ENCODE results near the gene CDH24. TPM values are rescaled to one million over a fixed set of nuclear protein-coding genes. Genes with fewer than 3 reads are reported as not detected.

Gene CDH24
- total and polyA plus RNA-seq, 10 donors: 1.3 to 9.4 (median 5.4) TPM

DNA sequence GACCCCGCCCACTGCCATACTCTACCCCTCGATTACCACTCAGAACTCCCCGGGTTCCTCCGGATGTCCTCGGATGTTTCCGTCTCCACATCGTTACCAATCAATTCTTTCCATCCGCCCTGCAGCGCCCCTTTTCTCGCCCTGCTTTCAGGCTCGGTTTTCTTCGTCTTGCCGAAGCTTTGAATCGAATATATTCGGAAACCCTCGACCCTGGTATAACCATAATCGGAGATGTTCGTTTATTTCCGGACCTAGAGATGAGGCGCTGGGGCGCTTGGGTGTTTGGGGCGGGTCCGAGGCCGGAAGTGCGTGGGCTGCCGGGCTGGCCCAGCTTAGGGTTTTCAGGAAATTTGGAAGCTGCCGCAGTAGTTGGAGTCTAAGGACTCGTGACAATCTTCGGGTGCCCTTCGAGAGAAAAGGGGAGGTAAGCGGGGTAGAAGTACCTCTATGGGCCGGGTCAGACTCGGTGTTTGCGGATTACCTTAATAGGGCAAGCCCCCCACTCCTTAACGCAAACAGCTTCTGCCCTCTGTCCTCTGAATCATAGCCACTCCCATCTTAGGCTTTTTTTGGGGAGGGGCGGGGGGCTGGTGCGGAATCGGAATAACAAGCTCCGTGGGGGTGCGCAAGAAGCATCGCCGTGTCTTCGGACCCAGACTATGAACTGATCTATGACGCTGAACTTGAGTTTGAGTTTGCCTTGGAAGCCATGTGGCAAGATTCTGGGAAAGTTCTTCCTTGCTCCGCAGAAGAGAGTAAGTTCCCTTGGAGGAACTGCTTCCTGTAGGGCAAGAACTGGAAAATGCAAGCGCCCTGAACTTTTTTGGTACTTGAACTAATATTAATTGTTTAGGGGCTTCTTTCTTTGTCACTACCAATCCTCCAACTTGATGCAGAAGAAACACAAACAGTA is 38.1 kb upstream of the CDH24 start, which contains the start of gene C14orf119:
TSS of gene C14orf119 (plus strand) at position 310 of the 913 bp plus-strand sequence. CDS start 2,154 bp downstream, outside the sequence.
- peak; percentile 36 to 86 (median 37) for TF ChIP-seq POLR2A (IDR thresholded peaks at IDR 0.05)
- TF ChIP-seq, protein P1, sequence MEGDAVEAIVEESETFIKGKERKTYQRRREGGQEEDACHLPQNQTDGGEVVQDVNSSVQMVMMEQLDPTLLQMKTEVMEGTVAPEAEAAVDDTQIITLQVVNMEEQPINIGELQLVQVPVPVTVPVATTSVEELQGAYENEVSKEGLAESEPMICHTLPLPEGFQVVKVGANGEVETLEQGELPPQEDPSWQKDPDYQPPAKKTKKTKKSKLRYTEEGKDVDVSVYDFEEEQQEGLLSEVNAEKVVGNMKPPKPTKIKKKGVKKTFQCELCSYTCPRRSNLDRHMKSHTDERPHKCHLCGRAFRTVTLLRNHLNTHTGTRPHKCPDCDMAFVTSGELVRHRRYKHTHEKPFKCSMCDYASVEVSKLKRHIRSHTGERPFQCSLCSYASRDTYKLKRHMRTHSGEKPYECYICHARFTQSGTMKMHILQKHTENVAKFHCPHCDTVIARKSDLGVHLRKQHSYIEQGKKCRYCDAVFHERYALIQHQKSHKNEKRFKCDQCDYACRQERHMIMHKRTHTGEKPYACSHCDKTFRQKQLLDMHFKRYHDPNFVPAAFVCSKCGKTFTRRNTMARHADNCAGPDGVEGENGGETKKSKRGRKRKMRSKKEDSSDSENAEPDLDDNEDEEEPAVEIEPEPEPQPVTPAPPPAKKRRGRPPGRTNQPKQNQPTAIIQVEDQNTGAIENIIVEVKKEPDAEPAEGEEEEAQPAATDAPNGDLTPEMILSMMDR (IDR thresholded peaks at IDR 0.05 in 8 of 11, conservative IDR thresholded peaks at IDR 0.05 in 3 of 11): peak in 2 of 11 experiments; percentile 18 to 21
- peak; percentile 75 to 85 (median 83) for TF ChIP-seq POLR2AphosphoS5 (IDR thresholded peaks at IDR 0.05)
- peak; percentile 96 for DNase-seq
- no peaks in the 10 kb centered on the region for H3K9me3 ChIP-seq
- H3K4me3 ChIP-seq: peak within 1 kb of the TSS; percentile 67 to 88 (median 78)
- 0 to 1% (median 1%) methylated on average over 44 to 46 of the region's 46 CpGs for WGBS, 5 donors
- H3K36me3 ChIP-seq: peaks cover 3 to 62% (median 41%) of the 10 kb centered on the region in 6 donors
- H3K27me3 ChIP-seq (replicated peaks in 1 of 7): no peaks in the 10 kb centered on the region
- peak within 1 kb of the TSS; percentile 96 to 99 (median 98) for H3K27ac ChIP-seq
- intact Hi-C loops (cut with DNase I; ENCODE audit: low total_unique reads): no loop called here
- peaks cover 32 to 78% (median 50%) of the 10 kb centered on the region in 6 donors for H3K4me1 ChIP-seq

DNA sequence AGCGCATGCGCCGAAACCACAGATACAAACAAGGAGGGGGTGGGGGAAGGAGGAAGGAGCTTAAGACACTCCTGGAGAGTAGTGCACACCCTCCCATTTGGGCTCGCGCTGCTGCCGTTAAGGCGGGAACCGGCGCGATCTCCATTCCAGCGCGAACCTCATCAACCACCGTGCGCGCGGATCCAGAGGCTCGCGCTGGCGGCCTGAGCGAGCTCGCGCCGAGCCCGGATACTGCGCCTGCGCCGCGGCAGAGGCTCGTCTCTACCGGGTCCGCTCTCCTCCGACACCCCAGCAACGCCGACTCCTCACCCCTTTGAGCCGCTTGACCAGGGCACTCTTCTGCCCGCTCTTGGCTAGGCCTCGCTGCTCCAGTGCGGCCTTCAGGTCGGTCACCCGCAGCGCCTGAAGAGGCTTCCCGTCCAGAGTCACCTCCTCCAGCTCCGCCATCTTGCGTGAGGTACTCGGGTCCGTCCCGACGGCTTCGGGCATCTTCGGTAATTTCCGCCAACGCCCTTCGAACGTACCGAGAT is 37.4 kb upstream of the CDH24 start, which contains the start of gene ACIN1:
TSS of gene ACIN1 (minus strand) at position 471 of the 530 bp plus-strand sequence. CDS start at position 447, 24 bp downstream.
- WGBS, 5 donors: 0% methylated on average over 40 to 55 of the region's 55 CpGs
- intact Hi-C loops (cut with DNase I; ENCODE audit: low total_unique reads): no loop called here
- peaks cover 3 to 62% (median 48%) of the 10 kb centered on the region in 6 donors for H3K36me3 ChIP-seq
- H3K9me3 ChIP-seq: no peaks in the 10 kb centered on the region
- peak within 1 kb of the TSS; percentile 67 to 88 (median 78) for H3K4me3 ChIP-seq
- H3K27me3 ChIP-seq (replicated peaks in 1 of 7): no peaks in the 10 kb centered on the region
- peak; percentile 94 to 96 (median 95) for TF ChIP-seq POLR2AphosphoS5 (IDR thresholded peaks at IDR 0.05)
- TF ChIP-seq, protein P1 (IDR thresholded peaks at IDR 0.05 in 8 of 11, conservative IDR thresholded peaks at IDR 0.05 in 3 of 11): peak in 1 of 11 experiments; percentile 7
- TF ChIP-seq POLR2A (IDR thresholded peaks at IDR 0.05): no peak
- H3K27ac ChIP-seq: peak within 1 kb of the TSS; percentile 96 to 99 (median 98)
- peak; percentile 99 for DNase-seq
- H3K4me1 ChIP-seq: peaks cover 32 to 82% (median 50%) of the 10 kb centered on the region in 6 donors

DNA sequence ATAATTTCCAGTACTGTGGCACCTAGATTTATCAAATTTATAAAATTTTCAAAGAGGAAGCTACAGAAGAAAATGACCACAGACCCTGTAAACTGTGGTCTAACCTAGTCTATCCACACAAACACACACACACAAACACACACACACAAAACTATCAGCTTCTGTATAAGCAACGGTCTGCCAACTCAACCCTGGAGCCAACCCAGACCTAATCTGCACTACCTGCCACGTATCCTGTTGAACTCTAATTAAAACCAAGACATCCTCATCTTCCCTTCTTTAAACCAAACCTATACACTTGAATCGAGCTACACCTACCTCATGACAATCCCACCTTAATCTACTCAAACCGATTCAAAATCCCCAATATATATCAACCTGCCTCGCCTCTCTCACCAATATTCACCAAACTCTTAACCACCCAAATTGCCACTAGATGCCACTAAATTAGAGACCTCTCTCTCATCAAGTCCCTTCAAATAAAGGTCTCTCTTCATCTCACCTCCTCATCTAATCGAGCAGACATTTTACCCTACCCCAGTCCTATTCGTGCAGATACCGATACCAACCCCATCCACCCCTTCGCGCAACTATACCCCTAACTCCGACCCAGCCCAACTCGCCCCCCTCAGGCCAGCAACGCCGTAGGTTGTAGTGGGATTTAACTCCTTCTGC is 36.8 kb upstream of the CDH24 start:
- intact Hi-C loops (cut with DNase I; ENCODE audit: low total_unique reads): no loop called here
- H3K4me3 ChIP-seq: peak overlapping the region; percentile 67 to 88 (median 78)
- H3K27me3 ChIP-seq (replicated peaks in 1 of 7): no peaks in the 10 kb centered on the region
- WGBS, 5 donors: 0 to 1% (median 1%) methylated on average over 14 of the region's 14 CpGs
- H3K4me1 ChIP-seq: peaks cover 32 to 78% (median 50%) of the 10 kb centered on the region in 6 donors
- H3K9me3 ChIP-seq: no peaks in the 10 kb centered on the region
- H3K36me3 ChIP-seq: peaks cover 3 to 62% (median 52%) of the 10 kb centered on the region in 6 donors
- H3K27ac ChIP-seq: peak overlapping the region; percentile 96 to 99 (median 98)
- TF ChIP-seq, protein P1 (IDR thresholded peaks at IDR 0.05 in 8 of 11, conservative IDR thresholded peaks at IDR 0.05 in 3 of 11): peak in 1 of 11 experiments; percentile 4
- TF ChIP-seq POLR2A (IDR thresholded peaks at IDR 0.05) (no peak), POLR2AphosphoS5 (IDR thresholded peaks at IDR 0.05) (no peak)
- peak; percentile 15 for DNase-seq

Measured in spleen (tissue), 11 donors.